Bone marrow (tissue), 2 donors: Measurements from ENCODE around the gene LSR.

Experiments
- DNase-seq, 2 donors: peaks; one replicate each; lab custom pipeline; 2025; lab: John Stamatoyannopoulos, UW

The LSR gene

GRCh38 chr19:35302446-35302845, 53.6 kb downstream of the LSR start:
- DNase-seq = no peak

- DNase-seq = no peak
Measured at GRCh38 chr19:35303357-35303915, 54.6 kb downstream of the LSR start.

- no peak for DNase-seq
Measured at GRCh38 chr19:35304036-35304435, 55.2 kb downstream of the LSR start.

GRCh38 chr19:35305181-35305580, 56.4 kb downstream of the LSR start:
- DNase-seq = no peak

GRCh38 chr19:35306473-35307246, 57.9 kb downstream of the LSR start:
- no peak for DNase-seq

GRCh38 chr19:35307931-35308330, 59.1 kb downstream of the LSR start:
- DNase-seq = no peak

GRCh38 chr19:35308910-35309309, 60.1 kb downstream of the LSR start:
- DNase-seq = no peak

- DNase-seq = no peak
Measured at GRCh38 chr19:35309481-35310279, 60.9 kb downstream of the LSR start.

- DNase-seq = no peak
Measured at GRCh38 chr19:35310331-35310730, 61.5 kb downstream of the LSR start.

- DNase-seq = no peak
Measured at GRCh38 chr19:35310811-35311465, 62.1 kb downstream of the LSR start.

GRCh38 chr19:35311901-35312665, 63.3 kb downstream of the LSR start:
- DNase-seq = no peak

GRCh38 chr19:35313587-35313986, 64.8 kb downstream of the LSR start:
- DNase-seq = peak in 1 of 2 donors; percentile 12

GRCh38 chr19:35314031-35314430, 65.2 kb downstream of the LSR start:
- no peak for DNase-seq

- DNase-seq = no peak
Measured at GRCh38 chr19:35314858-35315470, 66.2 kb downstream of the LSR start.

GRCh38 chr19:35315883-35316282, 67.1 kb downstream of the LSR start:
- no peak for DNase-seq

- DNase-seq = no peak
Measured at GRCh38 chr19:35316560-35316959, 67.8 kb downstream of the LSR start.
